OCI-LY1 (cell line): ENCODE data around the gene SVBP.

Experiments
- CTCF ChIP-seq: fragments of 200-600 bp; sonication (generic), shearing (Covaris generic); IDR thresholded peaks from 2 replicates; pipeline ENCODE4 v1.5.1; 2017; ENCODE audit warnings: mild to moderate bottlenecking, antibody characterized with exemption, low read length, moderate library complexity, mixed read lengths
- EZH2 ChIP-seq: fragments of 200-600 bp; sonication (generic), shearing (Covaris generic); IDR thresholded peaks from 2 replicates; pipeline ENCODE4 v1.8.0; 2017; ENCODE audit warnings: borderline replicate concordance, mixed run types, mild to moderate bottlenecking, antibody characterized with exemption, low read length, moderate library complexity, mixed read lengths

GRCh38 chr1:42773420-42773819, 43.8 kb downstream of the SVBP start:
- TF ChIP-seq CTCF (no peak), EZH2 (no peak)
